ENCODE measurements around the gene LRBA. TPM values are rescaled to one million over a fixed set of nuclear protein-coding genes. Genes with fewer than 3 reads are reported as not detected.

LRBA gene
- total RNA-seq, 5 donors from 2014 or later (not counting 1 experiment from before 2014, with no cell fraction given) = 56.1 to 81.7 (median 56.9) TPM

DNA sequence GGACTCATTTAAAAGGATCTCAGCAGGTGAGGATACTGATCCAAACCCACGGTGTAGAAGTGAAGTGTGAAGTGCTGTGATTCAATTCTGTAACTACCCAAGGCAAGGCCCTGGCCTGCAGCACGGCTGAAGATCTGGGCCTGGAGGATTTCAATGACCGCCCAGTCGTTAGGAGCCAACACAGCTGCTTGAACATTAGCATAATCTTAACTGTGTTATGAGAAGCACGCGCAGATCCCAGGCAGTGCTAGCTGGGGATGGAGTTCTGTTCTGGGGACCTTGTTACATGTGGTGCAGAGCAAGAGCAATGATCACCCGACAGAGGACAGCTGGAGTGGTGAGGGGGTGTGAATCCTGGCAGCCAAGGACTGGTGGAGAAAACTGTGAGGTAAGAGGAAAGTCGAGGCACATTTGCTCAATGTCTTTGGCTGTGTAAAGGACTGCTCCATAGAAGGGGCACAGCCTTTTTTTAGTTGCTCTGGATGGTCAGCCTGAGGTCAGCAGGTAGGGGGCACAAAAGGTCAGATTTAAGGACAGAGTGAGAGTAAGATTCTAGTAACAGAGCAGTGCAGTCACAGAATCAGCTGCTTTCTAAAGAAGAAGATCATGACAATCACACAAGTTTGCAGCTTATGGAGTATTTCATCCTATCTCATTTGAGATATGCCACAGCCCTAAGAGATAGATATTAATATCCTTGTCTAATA, 755.1 kb downstream of the LRBA start:
- Histone ChIP-seq H3K9me3 (no peaks in the 10 kb centered on the region), H3K27me3 (replicated peaks in 1 of 2; ENCODE audit: control insufficient read depth in 2 of 2, extremely low read depth in 1 of 2, insufficient read depth in 2 of 2, low read length in 1 of 2) (no peaks in the 10 kb centered on the region), H3K4me1 (ENCODE audit: control insufficient read depth in 1 of 2, extremely low read depth in 1 of 2, insufficient read depth in 2 of 2, low read length in 2 of 2) (no peaks in the 10 kb centered on the region), H3K27ac (ENCODE audit: low read length) (no peak overlapping the region), H3K4me3 (ENCODE audit: control insufficient read depth in 1 of 2, extremely low read depth in 1 of 2, low read length in 1 of 2) (no peak overlapping the region), H3K36me3 (ENCODE audit: control insufficient read depth in 2 of 2, extremely low read depth in 1 of 2, insufficient read depth in 1 of 2, low read length in 1 of 2) (no peaks in the 10 kb centered on the region)
- ATAC-seq (replicated peaks in 1 of 4) (no peak), DNase-seq (no peak)
- Mint-ChIP-seq H3K36me3 (peaks cover 41% of the 10 kb centered on the region), H3K9me3 (no peaks in the 10 kb centered on the region), H3K27me3 (no peaks in the 10 kb centered on the region), H3K4me3 (no peak overlapping the region), H3K4me1 (peaks cover 0 to 5% (median 0%) of the 10 kb centered on the region in 3 donors), H3K27ac (peak overlapping the region in 1 of 2 donors; percentile 11)
- ChIA-PET CTCF (no interaction called here), POLR2A (interaction anchor here in 1 of 2 donors (0.6 kb wide), 1 partner anchor 96 kb away, joined by 7 read pairs; no protein-coding TSS in a partner anchor)
- 92% methylated on average over 4 of the region's 8 CpGs for WGBS (ENCODE audit: insufficient coverage)

DNA sequence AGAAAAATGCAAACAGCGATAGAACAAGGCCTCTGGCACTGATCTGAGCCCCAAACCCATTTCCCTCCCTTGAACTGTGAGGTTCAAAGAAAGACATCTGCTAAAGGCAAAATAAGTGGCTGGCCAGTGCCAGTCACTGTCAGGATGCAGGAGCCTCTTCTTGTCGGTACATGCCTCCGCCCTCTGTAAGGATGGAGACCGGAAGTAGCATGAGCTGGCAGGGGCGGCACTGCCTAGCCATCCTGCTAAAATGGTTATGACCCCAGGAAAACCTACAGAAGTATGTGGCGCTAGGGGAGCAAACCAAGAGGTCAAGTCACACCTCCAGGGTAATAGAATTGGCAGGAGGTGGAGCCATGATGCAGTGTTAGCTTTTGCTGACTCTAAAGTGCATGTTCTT, 756.5 kb downstream of the LRBA start:
- H3K4me1 ChIP-seq (ENCODE audit: control insufficient read depth in 1 of 2, extremely low read depth in 1 of 2, insufficient read depth in 2 of 2, low read length in 2 of 2) = no peaks in the 10 kb centered on the region
- CTCF ChIA-PET = no interaction called here
- Mint-ChIP-seq H3K9me3 (no peaks in the 10 kb centered on the region), H3K27me3 (no peaks in the 10 kb centered on the region), H3K4me3 (no peak overlapping the region), H3K4me1 (peaks cover 0 to 5% (median 0%) of the 10 kb centered on the region in 3 donors), H3K27ac (no peak overlapping the region), H3K36me3 (peaks cover 27% of the 10 kb centered on the region)
- ATAC-seq (replicated peaks in 1 of 4) = no peak
- WGBS (ENCODE audit: insufficient coverage) = 94% methylated on average over 5 of the region's 6 CpGs
- H3K4me3 ChIP-seq (ENCODE audit: control insufficient read depth in 1 of 2, extremely low read depth in 1 of 2, low read length in 1 of 2) = no peak overlapping the region
- H3K27ac ChIP-seq (ENCODE audit: low read length) = no peak overlapping the region
- DNase-seq = no peak
- no peaks in the 10 kb centered on the region for H3K27me3 ChIP-seq (replicated peaks in 1 of 2; ENCODE audit: control insufficient read depth in 2 of 2, extremely low read depth in 1 of 2, insufficient read depth in 2 of 2, low read length in 1 of 2)
- H3K36me3 ChIP-seq (ENCODE audit: control insufficient read depth in 2 of 2, extremely low read depth in 1 of 2, insufficient read depth in 1 of 2, low read length in 1 of 2) = no peaks in the 10 kb centered on the region
- H3K9me3 ChIP-seq = no peaks in the 10 kb centered on the region
- POLR2A ChIA-PET = no interaction called here

DNA sequence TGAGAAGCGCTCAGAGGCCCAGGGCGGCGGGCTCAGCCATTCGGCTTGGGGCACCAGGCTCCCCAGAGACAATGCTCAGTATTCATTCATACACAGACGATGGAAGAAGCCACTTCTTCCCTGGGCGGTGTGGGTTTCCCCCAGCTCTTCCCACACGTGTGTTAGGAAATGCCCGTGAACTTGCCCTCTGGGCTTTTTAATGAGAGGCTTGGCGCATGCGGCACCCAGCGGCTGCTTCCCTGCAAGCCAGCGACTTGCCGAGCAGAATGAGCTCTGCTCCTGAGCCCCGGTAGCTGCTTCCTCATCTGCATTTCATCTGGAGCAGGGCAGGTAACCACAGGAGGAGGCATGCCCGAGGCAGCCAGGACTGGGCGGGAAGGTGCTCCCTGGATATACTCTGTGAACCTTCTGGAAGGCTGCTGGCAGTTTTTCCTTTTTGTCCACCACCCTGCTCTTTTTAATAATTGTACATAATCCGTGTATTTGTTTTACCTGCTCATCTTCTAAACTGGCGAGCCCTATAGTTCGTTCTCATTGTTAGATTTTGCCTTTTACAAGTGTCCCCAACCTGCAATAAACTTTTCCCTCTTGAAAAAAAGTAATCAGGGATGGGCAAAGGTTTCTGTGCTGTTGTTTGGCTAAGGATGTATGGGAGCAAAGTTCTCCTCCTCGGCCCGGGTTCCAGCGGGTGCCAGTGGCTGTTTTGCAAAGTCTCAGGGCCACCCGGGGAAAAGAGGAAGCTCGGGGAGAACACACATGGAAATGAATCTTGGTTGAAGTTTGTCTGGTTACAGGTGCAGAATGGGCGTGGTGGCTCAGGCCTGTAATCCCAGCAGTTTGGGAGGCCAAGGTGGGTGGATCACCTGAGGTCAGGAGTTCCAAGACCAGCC, 758.0 kb downstream of the LRBA start:
- Histone ChIP-seq H3K4me3 (ENCODE audit: control insufficient read depth in 1 of 2, extremely low read depth in 1 of 2, low read length in 1 of 2) (no peak overlapping the region), H3K27me3 (replicated peaks in 1 of 2; ENCODE audit: control insufficient read depth in 2 of 2, extremely low read depth in 1 of 2, insufficient read depth in 2 of 2, low read length in 1 of 2) (no peaks in the 10 kb centered on the region), H3K9me3 (no peaks in the 10 kb centered on the region), H3K4me1 (ENCODE audit: control insufficient read depth in 1 of 2, extremely low read depth in 1 of 2, insufficient read depth in 2 of 2, low read length in 2 of 2) (no peaks in the 10 kb centered on the region), H3K27ac (ENCODE audit: low read length) (no peak overlapping the region), H3K36me3 (ENCODE audit: control insufficient read depth in 2 of 2, extremely low read depth in 1 of 2, insufficient read depth in 1 of 2, low read length in 1 of 2) (no peaks in the 10 kb centered on the region)
- no peak for DNase-seq
- WGBS (ENCODE audit: insufficient coverage) = 81% methylated on average over 22 of the region's 25 CpGs
- POLR2A ChIA-PET = no interaction called here
- CTCF ChIA-PET = interaction anchor here in 1 of 2 donors (0.5 kb wide), 1 partner anchor 847 kb away, joined by 4 read pairs; no protein-coding TSS in a partner anchor
- Mint-ChIP-seq H3K36me3 (peaks cover 22% of the 10 kb centered on the region), H3K27me3 (no peaks in the 10 kb centered on the region), H3K9me3 (no peaks in the 10 kb centered on the region), H3K4me1 (peaks cover 0 to 5% (median 0%) of the 10 kb centered on the region in 3 donors), H3K27ac (no peak overlapping the region), H3K4me3 (no peak overlapping the region)
- ATAC-seq (replicated peaks in 1 of 4) = no peak

DNA sequence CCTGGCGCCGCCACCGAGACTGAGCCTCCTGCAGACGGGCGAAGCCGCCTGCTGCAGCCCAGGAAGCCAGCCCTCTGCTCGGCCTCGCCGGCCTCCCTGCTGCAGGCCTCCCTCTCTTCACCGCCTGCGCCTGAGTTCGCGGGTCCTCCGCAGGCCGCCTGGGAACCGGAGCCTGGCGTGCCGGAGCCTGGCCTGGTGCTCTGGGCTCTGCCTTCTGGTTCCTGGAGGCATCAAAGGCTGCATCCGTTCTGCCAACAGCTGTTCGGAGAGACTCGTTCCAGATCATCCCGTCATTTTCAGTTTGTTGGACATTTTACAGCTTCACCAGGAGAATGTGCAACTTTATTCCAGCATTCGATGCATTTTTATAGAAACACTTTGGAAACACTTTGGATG, 758.9 kb downstream of the LRBA start:
- no peaks in the 10 kb centered on the region for H3K27me3 Mint-ChIP-seq
- H3K4me3 Mint-ChIP-seq = no peak overlapping the region
- H3K27me3 ChIP-seq (replicated peaks in 1 of 2; ENCODE audit: control insufficient read depth in 2 of 2, extremely low read depth in 1 of 2, insufficient read depth in 2 of 2, low read length in 1 of 2) = no peaks in the 10 kb centered on the region
- H3K4me1 Mint-ChIP-seq = peaks cover 0 to 5% (median 0%) of the 10 kb centered on the region in 3 donors
- 93% methylated on average over 21 of the region's 23 CpGs for WGBS (ENCODE audit: insufficient coverage)
- no peaks in the 10 kb centered on the region for H3K9me3 Mint-ChIP-seq
- no peaks in the 10 kb centered on the region for H3K4me1 ChIP-seq (ENCODE audit: control insufficient read depth in 1 of 2, extremely low read depth in 1 of 2, insufficient read depth in 2 of 2, low read length in 2 of 2)
- no peak overlapping the region for H3K4me3 ChIP-seq (ENCODE audit: control insufficient read depth in 1 of 2, extremely low read depth in 1 of 2, low read length in 1 of 2)
- H3K36me3 ChIP-seq (ENCODE audit: control insufficient read depth in 2 of 2, extremely low read depth in 1 of 2, insufficient read depth in 1 of 2, low read length in 1 of 2) = no peaks in the 10 kb centered on the region
- ATAC-seq (replicated peaks in 1 of 4) (no peak), DNase-seq (no peak)
- H3K27ac ChIP-seq (ENCODE audit: low read length) = no peak overlapping the region
- H3K9me3 ChIP-seq = no peaks in the 10 kb centered on the region
- peaks cover 17% of the 10 kb centered on the region for H3K36me3 Mint-ChIP-seq
- POLR2A ChIA-PET = interaction anchor here in 1 of 2 donors (0.7 kb wide), 1 partner anchor 340 kb away, joined by 4 read pairs; no protein-coding TSS in a partner anchor
- CTCF ChIA-PET = no interaction called here
- no peak overlapping the region for H3K27ac Mint-ChIP-seq

DNA sequence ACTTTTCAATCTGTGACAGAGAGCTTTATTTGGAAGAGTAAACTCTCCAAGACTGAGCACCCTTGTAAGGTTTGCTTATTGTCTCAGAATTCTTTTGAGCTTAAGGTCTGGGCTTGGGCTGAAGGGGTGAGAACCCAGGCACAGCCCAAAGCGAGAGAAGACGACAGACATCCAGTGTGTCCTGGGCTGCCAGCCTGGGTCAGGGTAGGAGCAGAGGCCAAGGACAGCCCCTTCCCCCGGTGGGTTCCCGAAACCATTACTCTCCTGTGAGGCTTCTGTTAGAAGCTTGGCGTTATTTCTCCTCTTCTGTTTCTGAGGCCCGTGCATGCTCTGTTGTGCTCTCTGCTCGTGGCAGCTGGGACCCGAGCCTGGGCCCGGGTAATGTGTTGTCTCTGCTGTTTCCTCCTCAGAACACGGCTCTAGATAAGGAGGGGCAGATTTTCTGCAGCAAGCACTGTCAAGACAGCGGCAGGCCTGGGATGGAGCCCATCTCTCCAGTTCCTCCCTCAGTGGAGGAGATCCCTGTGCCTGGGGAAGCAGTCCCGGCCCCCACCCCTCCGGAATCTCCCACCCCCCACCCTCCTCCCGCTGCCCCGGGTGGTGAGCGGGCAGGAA, 759.4 kb downstream of the LRBA start:
- ATAC-seq (replicated peaks in 1 of 4) (no peak), DNase-seq (no peak)
- Mint-ChIP-seq H3K4me3 (no peak overlapping the region), H3K27me3 (no peaks in the 10 kb centered on the region), H3K9me3 (no peaks in the 10 kb centered on the region), H3K4me1 (peaks cover 0 to 5% (median 0%) of the 10 kb centered on the region in 3 donors), H3K36me3 (peaks cover 13% of the 10 kb centered on the region), H3K27ac (no peak overlapping the region)
- no peaks in the 10 kb centered on the region for H3K9me3 ChIP-seq
- no peaks in the 10 kb centered on the region for H3K36me3 ChIP-seq (ENCODE audit: control insufficient read depth in 2 of 2, extremely low read depth in 1 of 2, insufficient read depth in 1 of 2, low read length in 1 of 2)
- WGBS (ENCODE audit: insufficient coverage) = 100% methylated on average over 6 of the region's 16 CpGs
- H3K27ac ChIP-seq (ENCODE audit: low read length) = no peak overlapping the region
- H3K4me3 ChIP-seq (ENCODE audit: control insufficient read depth in 1 of 2, extremely low read depth in 1 of 2, low read length in 1 of 2) = no peak overlapping the region
- H3K27me3 ChIP-seq (replicated peaks in 1 of 2; ENCODE audit: control insufficient read depth in 2 of 2, extremely low read depth in 1 of 2, insufficient read depth in 2 of 2, low read length in 1 of 2) = no peaks in the 10 kb centered on the region
- CTCF ChIA-PET = interaction anchor here in 1 of 2 donors (0.5 kb wide), 1 partner anchor 12 kb away, joined by 3 read pairs; no protein-coding TSS in a partner anchor
- POLR2A ChIA-PET = interaction anchor here in 1 of 2 donors (0.7 kb wide), 1 partner anchor 341 kb away, joined by 4 read pairs; no protein-coding TSS in a partner anchor
- no peaks in the 10 kb centered on the region for H3K4me1 ChIP-seq (ENCODE audit: control insufficient read depth in 1 of 2, extremely low read depth in 1 of 2, insufficient read depth in 2 of 2, low read length in 2 of 2)

DNA sequence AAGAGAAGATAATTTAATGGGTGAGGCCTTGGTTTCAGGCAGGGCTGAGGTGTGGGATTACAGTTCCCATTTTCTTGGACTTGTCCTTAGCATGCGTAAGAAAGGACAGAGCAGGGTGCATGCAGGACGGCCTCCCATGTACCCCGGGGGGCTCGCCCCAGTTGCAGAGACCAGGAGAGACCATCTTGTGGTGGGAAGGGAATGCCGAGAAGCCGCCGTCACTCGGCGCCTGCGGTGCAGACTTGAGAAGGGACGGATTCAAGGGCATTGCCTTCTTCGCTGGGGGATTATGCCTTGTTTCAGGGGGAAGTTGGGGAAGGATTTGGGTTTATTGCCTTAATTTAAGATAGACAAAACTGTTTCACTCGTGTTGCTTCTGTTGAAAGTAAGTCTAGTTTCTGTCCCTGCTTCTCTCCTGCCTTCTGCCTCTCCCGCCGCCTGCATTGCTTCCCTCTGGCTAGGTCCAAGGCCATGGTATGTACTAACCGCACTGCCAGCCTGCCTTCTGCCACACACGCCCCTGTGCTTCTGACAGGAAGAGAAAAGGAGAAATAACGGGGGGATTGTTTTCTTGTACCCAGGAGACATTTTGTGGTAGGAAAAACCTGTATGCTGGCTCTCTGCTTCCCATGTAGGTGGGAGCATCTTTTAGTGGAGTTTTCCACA, 761.0 kb downstream of the LRBA start:
- Mint-ChIP-seq H3K36me3 (peaks cover under 1% of the 10 kb centered on the region), H3K9me3 (no peaks in the 10 kb centered on the region), H3K4me1 (no peaks in the 10 kb centered on the region), H3K27ac (no peak overlapping the region), H3K27me3 (no peaks in the 10 kb centered on the region), H3K4me3 (no peak overlapping the region)
- H3K9me3 ChIP-seq = no peaks in the 10 kb centered on the region
- WGBS (ENCODE audit: insufficient coverage) = 80% methylated on average over 15 of the region's 18 CpGs
- no peaks in the 10 kb centered on the region for H3K36me3 ChIP-seq (ENCODE audit: control insufficient read depth in 2 of 2, extremely low read depth in 1 of 2, insufficient read depth in 1 of 2, low read length in 1 of 2)
- peaks cover 0 to 3% of the 10 kb centered on the region in 2 experiments for H3K27me3 ChIP-seq (replicated peaks in 1 of 2; ENCODE audit: control insufficient read depth in 2 of 2, extremely low read depth in 1 of 2, insufficient read depth in 2 of 2, low read length in 1 of 2)
- H3K27ac ChIP-seq (ENCODE audit: low read length) = no peak overlapping the region
- ATAC-seq (replicated peaks in 1 of 4) = no peak
- H3K4me1 ChIP-seq (ENCODE audit: control insufficient read depth in 1 of 2, extremely low read depth in 1 of 2, insufficient read depth in 2 of 2, low read length in 2 of 2) = no peaks in the 10 kb centered on the region
- ChIA-PET CTCF (no interaction called here), POLR2A (no interaction called here)
- no peak for DNase-seq
- no peak overlapping the region for H3K4me3 ChIP-seq (ENCODE audit: control insufficient read depth in 1 of 2, extremely low read depth in 1 of 2, low read length in 1 of 2)
